DMS114 treated with DMSO at 0.1 percent for 48 hours (cell line): ENCODE results near the gene IDH2.
"Not testable (repeated sequence)": the region's sequence is repeated elsewhere in the genome, so short reads cannot be mapped to it uniquely, and the experiment has no call there.

Source experiments
- DNase-seq: peaks from one replicate; lab custom pipeline; 2025; ENCODE audit not compliant: unreplicated experiment; lab: John Stamatoyannopoulos, UW

IDH2 gene

DNA sequence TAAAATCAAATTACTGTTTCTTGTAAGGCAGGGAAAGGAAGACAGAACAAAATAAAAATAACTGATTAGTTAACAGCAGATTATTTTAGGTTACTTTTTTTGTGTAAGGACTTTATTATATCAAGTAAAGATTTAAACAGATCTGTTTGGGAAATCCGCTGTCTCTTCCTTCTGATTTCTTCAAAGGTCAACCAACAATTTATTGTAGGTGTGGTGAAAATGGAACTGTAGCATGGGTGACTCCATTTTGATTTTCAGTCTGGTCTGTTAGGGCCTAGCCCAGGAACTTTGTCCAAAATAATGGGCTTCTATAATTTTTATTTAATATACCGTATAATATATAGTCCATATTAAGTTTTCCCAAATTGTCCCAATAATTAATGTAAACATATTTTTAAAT is 13.5 kb upstream of the IDH2 start:
- DNase-seq, result no peak

GRCh38 chr15:90114451-90114901 is 12.2 kb upstream of the IDH2 start:
- DNase-seq, result no peak

DNA sequence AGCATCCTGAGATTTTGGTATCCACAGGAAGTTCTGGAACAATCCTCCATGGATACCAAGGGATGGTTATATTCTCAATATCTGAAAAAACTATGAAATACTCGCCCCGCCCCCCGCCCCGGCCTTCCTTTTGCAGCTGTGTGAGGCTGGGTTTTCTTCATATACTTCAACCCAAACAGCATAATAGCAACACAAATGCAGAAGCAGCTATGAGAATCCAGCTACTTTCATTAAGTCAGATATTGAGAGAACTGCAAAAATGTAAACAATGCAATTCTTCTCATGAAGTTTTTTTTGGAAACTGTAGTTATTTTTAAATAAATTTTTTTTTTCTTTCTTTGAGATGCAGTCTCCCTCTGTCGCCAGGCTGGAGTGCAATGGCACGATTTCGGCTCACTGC is 10.9 kb upstream of the IDH2 start:
- no peak for DNase-seq

GRCh38 chr15:90109163-90109751 is 7.0 kb upstream of the IDH2 start:
- not testable (repeated sequence) for DNase-seq

GRCh38 chr15:90108038-90108437 is 5.8 kb upstream of the IDH2 start:
- not testable (repeated sequence) for DNase-seq

DNA sequence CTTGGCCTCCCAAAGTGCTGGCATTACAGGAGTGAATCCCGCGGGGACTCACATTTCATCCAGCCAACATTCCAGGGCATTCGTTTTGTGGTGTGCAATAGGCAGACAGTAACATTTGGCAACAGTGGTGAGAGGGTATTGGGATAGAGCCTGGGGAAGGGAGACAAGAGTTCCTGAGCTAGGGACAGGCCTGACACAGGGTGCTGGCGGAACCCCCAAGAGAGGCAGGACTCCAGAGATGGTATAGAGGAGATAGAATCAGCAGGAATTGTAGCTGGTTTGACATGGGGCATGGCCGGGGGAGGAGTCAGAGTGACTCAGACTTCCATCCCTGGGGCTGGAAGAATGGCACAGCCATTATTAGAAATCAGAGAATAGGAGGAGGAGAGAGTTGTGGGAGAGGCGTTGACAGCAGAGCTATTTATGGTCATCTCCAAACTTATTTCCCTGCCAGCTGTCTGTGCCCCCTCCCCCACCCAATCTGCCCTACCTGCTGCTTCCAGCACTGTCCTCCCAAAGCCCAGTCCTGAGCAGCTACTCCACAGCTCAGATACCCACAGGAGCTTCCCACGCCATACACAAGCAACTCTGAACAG is 4.4 kb upstream of the IDH2 start:
- DNase-seq, result no peak

DNA sequence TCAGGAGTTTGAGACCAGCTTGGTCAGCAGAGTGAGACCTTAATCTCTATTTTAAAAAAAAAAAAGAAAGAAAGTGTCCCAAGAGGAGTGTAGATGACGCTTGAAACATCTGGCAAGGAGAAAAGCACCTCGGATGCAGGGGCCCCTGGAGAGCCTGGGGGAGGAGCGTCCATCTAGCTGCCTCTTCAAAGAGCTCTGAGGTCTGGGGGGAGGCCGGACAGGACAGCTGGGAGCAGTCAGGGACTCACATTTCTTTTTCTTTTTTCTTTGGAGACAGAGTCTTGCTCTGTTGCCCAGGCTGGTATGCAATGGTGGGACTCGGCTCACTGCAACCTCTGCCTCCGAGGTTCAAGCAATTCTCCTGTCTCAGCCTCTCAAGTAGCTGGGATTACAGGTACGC is 3.3 kb upstream of the IDH2 start:
- DNase-seq, result no peak

DNA sequence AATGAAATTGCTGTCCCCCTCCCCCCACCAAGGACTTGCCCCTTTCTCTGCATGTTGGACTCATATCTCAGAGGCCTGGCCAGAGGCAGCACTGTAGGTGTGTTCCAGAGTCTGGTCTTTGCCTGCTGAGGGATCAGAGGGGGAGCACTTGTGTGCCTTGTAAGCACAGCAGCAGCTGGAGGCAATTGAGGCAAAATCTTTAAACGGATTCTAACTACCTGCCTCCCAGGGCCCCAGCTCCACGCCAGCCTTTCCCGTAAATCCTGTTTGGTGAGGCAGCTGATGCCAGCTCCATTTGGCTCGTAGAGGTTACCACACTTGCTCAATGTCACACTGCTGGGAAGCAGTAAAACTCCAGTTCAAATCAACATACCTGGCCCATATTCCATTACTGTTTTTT is 2.3 kb upstream of the IDH2 start:
- DNase-seq, result no peak

DNA sequence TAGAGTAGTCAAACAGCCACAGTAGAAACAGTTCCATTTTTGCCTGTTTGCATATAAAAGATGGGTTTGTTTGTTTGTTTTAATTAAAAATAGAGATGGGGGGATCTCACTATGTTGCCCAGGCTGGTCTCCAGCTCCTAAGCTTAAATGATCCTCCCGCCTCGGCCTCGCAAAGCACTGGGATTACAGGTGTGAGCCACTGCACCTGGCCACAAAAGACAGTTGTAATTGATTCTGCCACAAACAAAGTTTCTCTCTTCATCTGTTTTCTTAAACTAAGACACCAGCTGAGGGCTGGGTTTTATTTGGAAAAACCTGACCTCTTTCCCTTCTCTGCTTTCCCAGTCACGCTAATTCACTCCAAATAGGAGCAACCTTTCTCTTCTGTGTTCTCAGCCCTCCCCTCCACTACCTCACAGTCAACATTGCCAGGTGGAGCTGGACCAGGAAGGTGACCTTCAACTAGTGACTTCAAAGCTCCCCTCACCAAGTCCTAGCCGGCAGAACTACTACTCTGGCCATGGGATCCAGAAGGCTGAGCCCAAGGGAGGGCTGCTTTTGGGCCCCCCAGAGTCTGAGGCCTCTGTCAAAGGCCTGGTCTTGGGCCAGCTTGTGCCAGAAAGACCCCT is 1.5 kb upstream of the IDH2 start:
- no peak for DNase-seq

- DNase-seq, result no peak
Observed at GRCh38 chr15:90101130-90101968, 919 bp downstream of the IDH2 start.

DNA sequence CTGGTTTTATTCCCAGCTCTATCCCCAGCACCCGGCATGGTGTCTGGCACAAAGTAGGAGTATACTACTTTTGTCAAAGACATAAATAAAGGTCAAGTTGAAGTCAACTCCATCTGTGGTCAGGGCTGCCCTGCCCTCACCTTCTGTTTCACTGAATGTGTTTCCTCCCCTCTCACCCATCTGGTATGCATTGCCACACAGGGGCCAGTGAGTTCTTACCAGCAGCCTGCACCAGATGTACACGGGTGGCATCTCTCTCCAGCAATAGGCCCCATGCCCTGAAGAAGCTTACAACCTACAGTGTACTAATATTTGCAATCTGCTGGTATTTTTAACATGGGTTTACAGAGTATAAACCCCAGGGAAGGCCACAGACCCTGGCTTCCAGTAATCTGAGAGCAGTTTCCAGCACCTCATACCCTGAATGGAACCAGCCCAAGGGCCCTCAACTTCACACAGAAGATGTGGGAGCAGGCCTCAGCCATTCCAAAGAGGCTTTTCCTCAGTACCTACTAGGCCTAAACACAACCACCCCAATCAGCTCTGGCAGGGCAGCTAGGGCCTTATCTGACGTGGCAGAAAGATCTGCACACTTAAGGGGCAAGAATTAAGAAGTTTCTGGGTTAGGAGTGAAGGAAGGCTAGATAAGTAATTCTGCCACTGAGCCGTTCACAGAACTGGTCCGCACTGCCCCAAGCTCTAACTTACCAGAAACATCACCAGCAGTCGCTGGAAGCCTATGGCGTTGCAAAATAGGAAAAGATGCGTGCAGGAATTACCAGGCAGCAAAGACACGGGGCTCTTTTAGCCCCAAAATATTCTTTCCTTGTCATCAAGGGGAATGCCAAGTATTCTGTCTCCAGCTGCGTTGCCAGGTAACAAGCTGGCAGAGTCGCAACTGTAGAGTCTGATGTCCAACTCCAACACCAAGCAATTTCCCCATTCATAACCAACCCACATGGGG is 2.1 kb downstream of the IDH2 start:
- no peak for DNase-seq

GRCh38 chr15:90099072-90099867 is 3.0 kb downstream of the IDH2 start:
- no peak for DNase-seq

- no peak for DNase-seq
Observed at GRCh38 chr15:90097475-90097874, 4.8 kb downstream of the IDH2 start.

DNA sequence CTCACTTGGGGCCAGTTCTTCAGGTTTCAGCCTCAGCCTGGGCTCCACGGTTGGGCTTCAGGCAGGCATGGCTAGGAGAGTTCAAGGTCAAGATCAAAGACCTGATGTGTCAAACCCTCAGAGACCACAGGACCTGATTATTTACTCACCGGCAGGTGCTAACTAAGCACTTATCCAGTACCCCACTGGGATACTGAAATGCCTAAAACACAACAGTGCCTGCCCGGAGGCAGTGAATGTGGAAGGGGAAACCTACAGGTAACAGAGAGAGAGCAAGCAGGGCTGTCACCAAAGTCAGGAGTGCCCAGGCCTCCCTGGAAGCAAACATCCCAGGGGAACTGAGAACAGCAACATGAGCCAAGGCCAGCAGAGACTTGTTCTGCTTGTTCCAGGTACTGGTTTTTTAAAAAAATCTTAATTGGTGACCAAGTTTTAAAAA is 6.7 kb downstream of the IDH2 start:
- DNase-seq, result no peak

DNA sequence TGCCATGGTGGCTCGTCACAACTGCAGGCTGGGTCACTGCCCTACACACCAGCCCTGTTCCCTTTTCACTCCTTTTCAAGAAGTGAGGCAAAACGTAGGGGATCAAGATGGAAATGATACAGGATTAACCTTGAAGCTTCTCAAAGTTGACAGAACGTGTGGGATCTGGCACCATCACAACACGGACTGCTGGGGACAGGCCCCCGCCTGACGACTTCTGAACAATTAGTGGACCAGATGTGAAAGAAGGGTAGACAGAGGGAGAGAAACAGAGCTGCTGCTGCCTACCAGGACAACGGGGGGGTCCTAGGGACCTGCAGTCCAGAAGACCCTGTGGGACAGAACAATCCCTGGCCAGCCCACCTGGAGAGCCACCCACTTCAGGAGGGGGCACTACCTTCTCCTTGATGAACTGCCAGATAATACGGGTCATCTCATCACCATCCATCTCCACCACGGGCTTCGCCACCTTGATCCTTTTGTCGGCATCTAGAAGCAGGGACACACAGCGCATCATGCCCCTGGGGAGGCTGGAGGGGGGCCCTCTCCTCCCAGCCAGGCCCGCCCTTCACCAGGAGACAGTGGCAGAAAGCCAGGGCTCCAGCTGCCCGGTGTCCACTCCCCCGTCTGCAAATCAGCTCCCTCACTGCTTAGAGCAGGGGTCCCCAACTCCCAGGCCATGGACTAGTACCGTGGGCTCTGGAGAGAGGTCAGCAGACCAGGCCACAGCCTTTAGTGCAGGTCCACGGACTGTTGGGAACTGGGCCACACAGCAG is 10.9 kb downstream of the IDH2 start:
- no peak for DNase-seq

DNA sequence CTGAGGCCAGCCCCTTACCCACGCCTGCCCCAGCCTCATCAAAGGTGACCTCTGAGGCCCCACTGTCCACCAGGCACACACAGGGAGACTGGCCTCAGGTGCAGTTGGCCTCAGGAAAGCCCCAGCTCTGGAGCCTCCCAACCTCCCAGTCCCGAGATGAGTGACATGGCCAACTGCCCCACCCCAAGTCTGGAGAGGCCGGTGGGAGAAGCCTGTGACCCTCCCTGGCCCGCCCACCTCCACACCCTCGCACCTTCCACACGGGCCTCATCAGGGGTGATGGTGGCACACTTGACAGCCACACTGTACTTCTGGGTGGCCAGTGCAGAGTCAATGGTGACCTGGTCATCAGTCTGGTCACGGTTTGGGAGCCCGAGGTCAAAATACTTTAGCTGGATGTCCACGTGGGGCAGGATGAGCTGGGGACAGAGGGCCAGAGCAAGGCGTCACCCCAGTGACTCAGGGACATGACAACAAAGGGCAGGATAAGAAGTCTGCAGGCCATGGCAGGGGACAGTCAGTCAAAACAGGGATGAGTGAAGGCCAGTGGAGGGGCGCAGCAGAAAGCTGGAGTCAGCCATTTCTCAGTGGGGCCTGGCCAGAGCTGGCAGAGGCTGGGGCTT is 11.9 kb downstream of the IDH2 start:
- no peak for DNase-seq

DNA sequence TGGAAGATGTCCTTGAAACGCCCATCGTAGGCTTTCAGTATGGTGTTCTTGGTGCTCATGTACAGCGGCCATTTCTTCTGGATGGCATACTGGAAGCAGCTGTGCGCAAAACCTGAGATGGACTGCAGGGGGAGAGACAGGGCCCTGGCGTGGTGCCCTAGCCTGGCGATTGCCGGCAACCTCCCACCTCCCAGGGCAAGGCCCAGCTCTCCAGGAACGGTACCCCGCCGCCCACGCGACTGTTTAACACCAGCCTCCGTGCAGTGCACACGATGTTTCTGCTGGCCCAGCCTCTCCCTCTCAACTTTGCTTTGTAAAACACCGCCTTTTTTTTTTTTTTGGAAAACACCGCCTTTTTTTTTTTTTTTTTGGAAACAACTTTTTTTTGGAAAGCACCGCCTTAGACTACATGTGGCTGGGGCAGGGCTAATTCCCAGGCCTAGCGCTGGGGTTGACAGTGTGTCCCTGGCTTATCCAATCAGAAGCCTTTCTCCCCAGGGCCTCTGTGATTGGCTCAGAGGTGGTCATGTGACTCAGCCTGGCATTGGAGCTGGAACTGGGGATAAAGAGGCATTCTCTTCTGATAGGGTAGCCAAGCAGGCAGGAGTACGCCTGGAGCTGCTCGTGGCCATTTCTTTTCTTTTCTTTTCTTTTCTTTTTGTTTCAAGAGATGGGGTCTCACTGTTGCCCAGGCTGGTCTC is 14.7 kb downstream of the IDH2 start:
- DNase-seq, result peak; percentile 17

DNA sequence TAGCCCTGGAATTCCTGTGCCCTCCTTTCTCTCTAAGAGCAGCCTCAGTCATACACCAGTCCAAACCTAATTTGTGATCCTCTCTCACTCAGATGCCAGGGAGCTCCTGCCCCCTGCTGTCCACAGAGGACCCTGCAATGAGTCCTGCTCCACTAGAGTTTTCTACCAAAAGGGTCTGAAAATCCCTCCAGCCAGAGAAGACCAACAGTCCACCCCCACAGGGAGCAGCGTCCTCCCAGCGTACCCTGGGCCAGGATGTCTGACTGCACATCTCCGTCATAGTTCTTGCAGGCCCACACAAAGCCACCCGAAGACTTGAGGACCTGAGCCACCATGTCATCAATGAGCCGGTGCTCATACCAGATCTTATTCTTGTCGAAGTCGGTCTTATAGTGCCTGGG is 15.4 kb downstream of the IDH2 start:
- DNase-seq, result peak; percentile 36
